Brain microvascular endothelial cell (primary cell): ENCODE results near the gene MAP3K10.

Experiments used
- DNase-seq: peaks from one replicate; pipeline ENCODE4 v3.0.0-alpha.2; 2020
- H3K27ac ChIP-seq: fragments of 250-450 bp; sonication (Bioruptor Pico); 2 replicates; pipeline ENCODE4 v1.5.1; 2020; ENCODE audit warnings: mild to moderate bottlenecking, moderate library complexity
- H3K27me3 ChIP-seq: fragments of 250-450 bp; sonication (Bioruptor Pico); replicated peaks from 2 replicates; pipeline ENCODE4 v1.5.1; 2020; ENCODE audit warnings: mild to moderate bottlenecking
- H3K36me3 ChIP-seq: fragments of 250-450 bp; sonication (Bioruptor Pico); replicated peaks from 2 replicates; pipeline ENCODE4 v1.5.1; 2020; ENCODE audit warnings: mild to moderate bottlenecking
- H3K4me3 ChIP-seq: 2 replicates; pipeline ENCODE4 v1.5.1; 2011; ENCODE audit warnings: low read depth, mild to moderate bottlenecking, control low read depth, low read length, moderate library complexity
- CTCF ChIP-seq: IDR thresholded peaks from 2 replicates; pipeline ENCODE4 v1.5.1; 2011; ENCODE audit warnings: low read depth, mild to moderate bottlenecking, moderate library complexity, low read length, control low read depth, inconsistent platforms; ENCODE audit errors: missing control alignments
- in situ Hi-C: cut with HindIII; loops from 2 replicates; pipeline ENCODE4 v1.10.0; 2017; ENCODE audit warnings: low sequenced_read_pairs, low pct_ligation_motif_present

Gene MAP3K10

GRCh38 chr19:40251244-40251643 is 60.0 kb downstream of the MAP3K10 start:
- no peak overlapping the region for H3K4me3 ChIP-seq
- DNase-seq = no peak
- H3K27ac ChIP-seq = no peak overlapping the region
- no peaks in the 10 kb centered on the region for H3K27me3 ChIP-seq
- no peak for TF ChIP-seq CTCF
- in situ Hi-C loops = no loop called here
- H3K36me3 ChIP-seq = peaks cover 31% of the 10 kb centered on the region

GRCh38 chr19:40251991-40252390 is 60.8 kb downstream of the MAP3K10 start:
- peaks cover 35% of the 10 kb centered on the region for H3K36me3 ChIP-seq
- DNase-seq = no peak
- H3K27ac ChIP-seq = no peak overlapping the region
- no peak for TF ChIP-seq CTCF
- in situ Hi-C loops = no loop called here
- H3K27me3 ChIP-seq = no peaks in the 10 kb centered on the region
- no peak overlapping the region for H3K4me3 ChIP-seq

GRCh38 chr19:40252395-40252794 is 61.2 kb downstream of the MAP3K10 start:
- no peaks in the 10 kb centered on the region for H3K27me3 ChIP-seq
- no peak overlapping the region for H3K27ac ChIP-seq
- H3K4me3 ChIP-seq = no peak overlapping the region
- no peak for DNase-seq
- peaks cover 35% of the 10 kb centered on the region for H3K36me3 ChIP-seq
- no peak for TF ChIP-seq CTCF
- in situ Hi-C loops = no loop called here

GRCh38 chr19:40253611-40254092 is 62.4 kb downstream of the MAP3K10 start:
- peaks cover 35% of the 10 kb centered on the region for H3K36me3 ChIP-seq
- H3K27me3 ChIP-seq = no peaks in the 10 kb centered on the region
- in situ Hi-C loops = no loop called here
- no peak overlapping the region for H3K4me3 ChIP-seq
- H3K27ac ChIP-seq = no peak overlapping the region
- no peak for TF ChIP-seq CTCF
- DNase-seq = no peak

- Histone ChIP-seq H3K36me3 (peaks cover 33% of the 10 kb centered on the region), H3K27me3 (no peaks in the 10 kb centered on the region), H3K27ac (no peak overlapping the region), H3K4me3 (no peak overlapping the region)
- no peak for DNase-seq
- in situ Hi-C loops = no loop called here
- no peak for TF ChIP-seq CTCF
These were observed 63.6 kb downstream of the MAP3K10 start for GRCh38 chr19:40254714-40255418.
